Upper lobe of left lung (tissue), 4 donors: ENCODE measurements around the gene KCNAB3.

Experiments used
- POLR2A ChIP-seq, 4 donors: fragments of 450-650 bp; IDR thresholded peaks; one replicate each; pipeline ENCODE4 v1.5.1; 2016 to 2017; ENCODE audit warnings: antibody characterized with exemption in 4 of 4, mild to moderate bottlenecking in 2 of 4
- POLR2AphosphoS5 ChIP-seq, 2 donors: sonication (generic); formaldehyde crosslinking; IDR thresholded peaks; one replicate each; pipeline ENCODE4 v1.5.1; 2017; ENCODE audit warnings: antibody characterized with exemption in 2 of 2
- TF ChIP-seq, protein P1 (sequence below), 6 experiments: fragments of 450-650 bp in 4 of 6; fragments of 200-600 bp in 2 of 6; sonication (generic) in 2 of 6; IDR thresholded peaks; one replicate each; pipeline ENCODE4 v1.5.1; 2016 to 2019; ENCODE audit warnings: antibody characterized with exemption in 6 of 6

DNA sequence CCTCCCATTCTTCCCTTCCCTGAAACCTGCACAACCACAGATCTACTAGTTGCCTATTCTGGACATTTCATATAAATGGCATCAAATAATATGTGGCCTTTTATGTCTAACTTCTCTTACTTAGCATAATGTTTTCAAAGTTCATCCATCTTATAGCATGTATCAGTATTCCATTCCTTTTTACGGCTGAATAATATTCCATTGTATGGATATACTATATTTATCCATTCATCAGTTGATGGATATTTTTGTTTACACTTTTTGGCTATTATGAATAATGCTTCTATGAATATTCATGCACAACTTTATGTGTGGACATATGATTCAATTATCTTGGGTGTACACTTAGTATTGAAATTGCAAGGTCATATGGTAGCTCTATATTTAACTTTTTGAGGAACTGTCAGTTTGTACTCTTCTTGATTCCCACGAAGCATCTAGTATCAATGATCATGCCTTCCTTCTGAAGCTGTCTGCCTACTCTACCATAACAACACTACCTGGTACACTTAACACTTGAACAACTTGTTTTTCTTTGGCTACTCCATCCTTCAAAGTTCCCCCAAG lies 53.8 kb downstream of the KCNAB3 start:
- TF ChIP-seq, protein P1, sequence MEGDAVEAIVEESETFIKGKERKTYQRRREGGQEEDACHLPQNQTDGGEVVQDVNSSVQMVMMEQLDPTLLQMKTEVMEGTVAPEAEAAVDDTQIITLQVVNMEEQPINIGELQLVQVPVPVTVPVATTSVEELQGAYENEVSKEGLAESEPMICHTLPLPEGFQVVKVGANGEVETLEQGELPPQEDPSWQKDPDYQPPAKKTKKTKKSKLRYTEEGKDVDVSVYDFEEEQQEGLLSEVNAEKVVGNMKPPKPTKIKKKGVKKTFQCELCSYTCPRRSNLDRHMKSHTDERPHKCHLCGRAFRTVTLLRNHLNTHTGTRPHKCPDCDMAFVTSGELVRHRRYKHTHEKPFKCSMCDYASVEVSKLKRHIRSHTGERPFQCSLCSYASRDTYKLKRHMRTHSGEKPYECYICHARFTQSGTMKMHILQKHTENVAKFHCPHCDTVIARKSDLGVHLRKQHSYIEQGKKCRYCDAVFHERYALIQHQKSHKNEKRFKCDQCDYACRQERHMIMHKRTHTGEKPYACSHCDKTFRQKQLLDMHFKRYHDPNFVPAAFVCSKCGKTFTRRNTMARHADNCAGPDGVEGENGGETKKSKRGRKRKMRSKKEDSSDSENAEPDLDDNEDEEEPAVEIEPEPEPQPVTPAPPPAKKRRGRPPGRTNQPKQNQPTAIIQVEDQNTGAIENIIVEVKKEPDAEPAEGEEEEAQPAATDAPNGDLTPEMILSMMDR (IDR thresholded peaks at IDR 0.05), result no peak
- no peak for TF ChIP-seq POLR2A (IDR thresholded peaks at IDR 0.05)
- no peak for TF ChIP-seq POLR2AphosphoS5 (IDR thresholded peaks at IDR 0.05)
